Measurements from ENCODE around the gene GRK5. TPM values are rescaled to one million over a fixed set of nuclear protein-coding genes. Genes with fewer than 3 reads are reported as not detected.

The GRK5 gene
- total RNA-seq, 4 donors from 2014 or later, result 5.4 to 13.0 (median 10.6) TPM

- no peak for DNase-seq (ENCODE audit: low spot score in 2 of 2)
- TF ChIP-seq CTCF (IDR thresholded peaks at IDR 0.05) (no peak), POLR2A (IDR thresholded peaks at IDR 0.05) (no peak)
- intact Hi-C loops (cut with DNase I; ENCODE audit: low total_unique reads), result no loop called here
- 88 to 89% methylated on average over 8 of the region's 8 CpGs for WGBS, 2 donors
- no peak overlapping the region for H3K4me3 ChIP-seq (ENCODE audit: low read depth, poor library complexity, severe bottlenecking)
Observed at GRCh38 chr10:119337796-119338432, 130.5 kb downstream of the GRK5 start.

- TF ChIP-seq CTCF (IDR thresholded peaks at IDR 0.05) (no peak), POLR2A (IDR thresholded peaks at IDR 0.05) (no peak)
- WGBS, 2 donors, result 95 to 96% methylated on average over 9 of the region's 9 CpGs
- no peak for DNase-seq (ENCODE audit: low spot score in 2 of 2)
- intact Hi-C loops (cut with DNase I; ENCODE audit: low total_unique reads), result no loop called here
- H3K4me3 ChIP-seq (ENCODE audit: low read depth, poor library complexity, severe bottlenecking), result no peak overlapping the region
Observed at GRCh38 chr10:119339109-119339508, 131.7 kb downstream of the GRK5 start.

GRCh38 chr10:119340893-119341458 is 133.6 kb downstream of the GRK5 start:
- WGBS, 2 donors, result 94 to 96% methylated on average over 10 of the region's 10 CpGs
- H3K4me3 ChIP-seq (ENCODE audit: low read depth, poor library complexity, severe bottlenecking), result no peak overlapping the region
- DNase-seq (ENCODE audit: low spot score in 2 of 2), result no peak
- no peak for TF ChIP-seq CTCF (IDR thresholded peaks at IDR 0.05)
- TF ChIP-seq POLR2A (IDR thresholded peaks at IDR 0.05), result no peak
- intact Hi-C loops (cut with DNase I; ENCODE audit: low total_unique reads), result no loop called here

- no peak for DNase-seq (ENCODE audit: low spot score in 2 of 2)
- H3K4me3 ChIP-seq (ENCODE audit: low read depth, poor library complexity, severe bottlenecking), result no peak overlapping the region
- no peak for TF ChIP-seq POLR2A (IDR thresholded peaks at IDR 0.05)
- TF ChIP-seq CTCF (IDR thresholded peaks at IDR 0.05), result no peak
- intact Hi-C loops (cut with DNase I; ENCODE audit: low total_unique reads), result no loop called here
- 56 to 68% methylated on average over 15 of the region's 15 CpGs for WGBS, 2 donors
Observed at GRCh38 chr10:119341459-119342301, 134.3 kb downstream of the GRK5 start.

GRCh38 chr10:119342335-119342734 is 135.0 kb downstream of the GRK5 start:
- intact Hi-C loops (cut with DNase I; ENCODE audit: low total_unique reads), result no loop called here
- DNase-seq (ENCODE audit: low spot score in 2 of 2), result no peak
- TF ChIP-seq CTCF (IDR thresholded peaks at IDR 0.05) (no peak), POLR2A (IDR thresholded peaks at IDR 0.05) (no peak)
- WGBS, 2 donors, result 80 to 85% methylated on average over 9 of the region's 9 CpGs
- H3K4me3 ChIP-seq (ENCODE audit: low read depth, poor library complexity, severe bottlenecking), result no peak overlapping the region

All from lower leg skin (tissue), 4 donors.